ENCODE data around the gene F2.
"Not testable (repeated sequence)": the region's sequence is repeated elsewhere in the genome, so short reads cannot be mapped to it uniquely, and the experiment has no call there.

F2 gene

DNA sequence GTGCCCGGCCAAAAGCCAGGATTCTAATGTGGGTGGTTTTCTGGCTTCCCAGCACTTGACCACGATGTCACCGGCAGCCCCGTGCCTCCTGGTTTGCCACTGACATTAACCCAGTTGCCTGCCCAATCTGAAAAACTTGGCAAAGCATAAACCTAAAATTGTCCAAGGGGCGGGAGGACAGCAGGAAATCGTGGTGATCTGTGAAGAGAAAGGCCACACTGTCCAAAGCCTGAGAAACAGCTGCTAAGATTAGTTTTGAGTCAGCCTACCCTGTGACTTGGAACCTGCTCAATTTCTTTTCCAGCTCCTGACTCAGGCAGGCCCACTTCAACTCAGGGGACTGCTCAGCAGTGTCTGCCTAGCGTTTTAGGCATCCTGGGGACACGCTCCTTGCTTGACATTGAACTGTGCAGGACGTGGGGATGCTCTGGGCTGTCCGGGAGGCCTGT is 8.2 kb upstream of the F2 start:
- FAIRE-seq: no peak
- no peak for DNase-seq (ENCODE audit: insufficient read length, low spot score)
- TF ChIP-seq POLR2AphosphoS5 (IDR thresholded peaks at IDR 0.05; ENCODE audit: low read depth, low read length): no peak
- TF ChIP-seq PAX5 (IDR thresholded peaks at IDR 0.05; ENCODE audit: insufficient read depth, low read length, severe bottlenecking): no peak
- TF ChIP-seq TAF1 (IDR thresholded peaks at IDR 0.05; ENCODE audit: low read depth, low read length): no peak
- TF ChIP-seq SPI1 (IDR thresholded peaks at IDR 0.05; ENCODE audit: low read depth, low read length): no peak
- TF ChIP-seq POU2F2 (IDR thresholded peaks at IDR 0.05; ENCODE audit: low read depth, low read length): no peak
- no peak for TF ChIP-seq POLR2A (IDR thresholded peaks at IDR 0.05; ENCODE audit: low read depth, low read length)

DNA sequence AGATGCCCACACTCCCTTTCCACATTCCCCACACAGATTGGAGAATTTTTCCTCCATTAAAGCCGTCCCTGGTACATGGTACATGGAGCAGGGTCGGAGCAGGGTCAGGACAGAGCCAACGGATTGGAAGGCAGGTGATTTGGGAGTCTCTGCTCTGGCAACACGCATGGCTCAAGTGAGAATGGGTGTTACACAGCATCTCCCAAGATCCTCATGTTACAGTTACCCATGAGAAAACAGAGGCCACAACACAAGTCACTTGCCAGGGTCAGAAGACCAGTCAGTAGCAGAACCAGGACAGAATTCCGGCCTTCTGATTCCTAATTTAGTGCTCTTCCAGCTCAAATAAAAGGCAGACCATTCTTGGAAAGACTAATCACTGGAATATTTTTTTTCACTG is 7.7 kb upstream of the F2 start:
- FAIRE-seq: no peak
- DNase-seq (ENCODE audit: insufficient read length, low spot score): no peak
- TF ChIP-seq SPI1 (IDR thresholded peaks at IDR 0.05; ENCODE audit: low read depth, low read length): no peak
- no peak for TF ChIP-seq PAX5 (IDR thresholded peaks at IDR 0.05; ENCODE audit: insufficient read depth, low read length, severe bottlenecking)
- no peak for TF ChIP-seq POLR2AphosphoS5 (IDR thresholded peaks at IDR 0.05; ENCODE audit: low read depth, low read length)
- TF ChIP-seq POLR2A (IDR thresholded peaks at IDR 0.05; ENCODE audit: low read depth, low read length): no peak
- TF ChIP-seq TAF1 (IDR thresholded peaks at IDR 0.05; ENCODE audit: low read depth, low read length): no peak
- TF ChIP-seq POU2F2 (IDR thresholded peaks at IDR 0.05; ENCODE audit: low read depth, low read length): no peak

DNA sequence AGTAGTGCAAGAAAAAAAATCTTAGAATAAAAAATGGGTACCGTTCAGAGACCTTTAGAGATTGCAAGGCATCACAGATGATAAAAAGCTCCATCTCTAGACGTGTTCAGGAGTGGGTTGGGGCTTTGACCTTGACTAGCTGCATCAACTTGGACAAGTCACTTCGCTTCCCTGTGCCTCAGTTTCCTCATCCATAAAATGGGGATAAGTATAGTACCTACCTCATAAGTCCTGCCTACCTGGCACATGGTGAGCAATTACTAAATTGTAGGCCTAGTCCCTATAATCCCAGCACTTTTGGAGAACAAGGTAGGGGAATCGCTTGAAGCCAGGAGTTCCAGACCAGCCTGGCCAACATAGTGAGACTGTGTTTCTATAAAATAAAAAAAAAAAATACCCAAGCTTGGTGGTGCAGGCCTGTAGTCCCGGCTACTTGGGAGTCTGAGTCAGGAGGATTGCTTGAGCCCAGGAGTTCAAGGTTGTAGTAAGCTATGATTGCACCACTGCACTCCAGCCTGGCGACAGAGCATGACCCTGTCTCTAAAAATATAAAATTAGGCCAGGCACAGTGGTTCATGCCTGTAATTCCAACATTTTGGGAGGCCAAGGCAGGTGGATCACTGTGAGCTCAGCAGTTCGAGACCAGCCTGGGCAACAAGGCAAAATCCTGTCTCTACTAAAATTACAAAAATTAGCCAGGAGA is 6.0 kb upstream of the F2 start:
- FAIRE-seq: no peak
- TF ChIP-seq SPI1 (IDR thresholded peaks at IDR 0.05; ENCODE audit: low read depth, low read length): no peak
- no peak for TF ChIP-seq TAF1 (IDR thresholded peaks at IDR 0.05; ENCODE audit: low read depth, low read length)
- no peak for TF ChIP-seq POLR2AphosphoS5 (IDR thresholded peaks at IDR 0.05; ENCODE audit: low read depth, low read length)
- no peak for DNase-seq (ENCODE audit: insufficient read length, low spot score)

DNA sequence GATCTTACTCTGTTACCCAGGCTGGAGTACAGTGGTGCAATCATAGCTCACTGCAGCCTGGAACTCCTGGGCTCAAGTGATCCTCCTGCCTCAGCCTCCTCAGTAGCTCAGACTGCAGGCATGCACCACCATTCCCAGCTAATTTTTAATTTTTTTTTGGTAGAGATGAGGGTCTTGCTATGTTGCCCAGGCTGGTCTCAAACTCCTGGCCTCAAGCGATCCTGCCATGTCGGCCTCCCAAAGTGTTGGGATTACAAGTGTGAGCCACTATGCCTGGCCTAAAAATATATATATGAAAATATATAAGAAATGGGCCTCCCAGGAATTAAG is 1.2 kb upstream of the F2 start:
- DNase-seq (ENCODE audit: insufficient read length, low spot score); FAIRE-seq: not testable (repeated sequence)

DNA sequence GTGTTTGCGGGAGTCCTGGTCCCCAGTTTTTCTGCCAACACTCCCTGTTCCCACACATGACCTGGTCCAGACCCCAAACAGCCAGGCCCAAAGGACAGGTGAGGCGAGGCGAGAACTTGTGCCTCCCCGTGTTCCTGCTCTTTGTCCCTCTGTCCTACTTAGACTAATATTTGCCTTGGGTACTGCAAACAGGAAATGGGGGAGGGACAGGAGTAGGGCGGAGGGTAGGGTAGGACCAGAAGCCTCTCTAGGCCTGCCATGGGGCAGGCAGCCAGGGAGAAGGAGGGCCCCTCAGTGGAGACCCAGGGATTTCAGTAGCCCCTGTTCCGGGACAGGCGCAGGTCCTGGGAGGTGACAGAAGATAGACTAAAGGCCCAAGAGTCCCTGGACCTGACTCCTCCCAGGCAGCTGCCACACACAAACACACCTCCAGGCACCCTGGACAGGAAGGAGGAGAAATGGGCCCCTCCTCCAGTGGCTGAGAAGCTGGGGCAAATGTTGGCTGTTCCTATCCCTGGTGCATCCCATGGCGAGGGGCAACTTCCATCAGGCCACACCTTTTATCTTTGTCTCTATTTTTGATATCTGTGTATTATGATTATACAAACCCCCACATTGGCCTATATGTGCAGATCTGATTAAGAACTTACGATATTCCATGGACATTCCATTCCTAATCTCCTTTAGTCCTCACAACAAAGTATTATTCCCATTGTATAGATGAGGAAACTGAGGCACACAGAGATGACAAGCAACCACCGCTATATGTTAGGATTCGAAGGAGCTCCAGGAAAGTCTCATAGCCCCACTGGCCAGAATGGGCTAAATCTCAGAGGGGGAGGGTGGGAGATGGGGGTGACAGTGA is 626 bp upstream of the F2 start:
- FAIRE-seq: no peak
- TF ChIP-seq POU2F2 (IDR thresholded peaks at IDR 0.05; ENCODE audit: low read depth, low read length) (no peak), POLR2AphosphoS5 (IDR thresholded peaks at IDR 0.05; ENCODE audit: low read depth, low read length) (no peak), TAF1 (IDR thresholded peaks at IDR 0.05; ENCODE audit: low read depth, low read length) (no peak), POLR2A (IDR thresholded peaks at IDR 0.05; ENCODE audit: low read depth, low read length) (no peak), SPI1 (IDR thresholded peaks at IDR 0.05; ENCODE audit: low read depth, low read length) (no peak), PAX5 (IDR thresholded peaks at IDR 0.05; ENCODE audit: insufficient read depth, low read length, severe bottlenecking) (no peak)
- DNase-seq (ENCODE audit: insufficient read length, low spot score): no peak

DNA sequence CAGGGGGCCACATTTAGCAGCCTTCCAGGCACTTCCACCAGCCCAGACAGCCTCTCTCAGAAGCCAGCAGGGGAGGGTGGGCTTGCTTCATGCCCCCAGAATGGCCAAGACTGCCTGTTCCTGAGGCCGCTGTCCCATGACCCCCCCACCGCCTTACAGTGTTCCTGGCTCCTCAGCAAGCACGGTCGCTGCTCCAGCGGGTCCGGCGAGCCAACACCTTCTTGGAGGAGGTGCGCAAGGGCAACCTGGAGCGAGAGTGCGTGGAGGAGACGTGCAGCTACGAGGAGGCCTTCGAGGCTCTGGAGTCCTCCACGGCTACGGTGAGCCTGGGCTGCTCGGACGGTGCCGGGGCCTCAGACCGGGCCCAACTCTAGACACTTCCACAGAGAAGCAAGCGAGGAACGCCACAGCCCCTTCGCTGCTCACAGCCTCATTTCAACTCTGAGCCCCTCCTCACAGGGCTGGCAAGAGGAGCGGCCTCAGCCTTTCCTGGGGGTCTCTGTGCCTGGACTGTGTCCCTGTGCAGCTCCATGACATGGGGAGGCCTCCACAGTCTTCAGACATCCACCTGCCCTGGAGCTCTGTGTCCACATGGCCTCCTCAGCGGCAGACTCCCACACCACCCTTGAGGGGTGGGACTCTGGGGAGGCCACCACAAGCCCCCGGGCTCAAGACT is 668 bp downstream of the F2 start:
- DNase-seq (ENCODE audit: insufficient read length, low spot score) (no peak), FAIRE-seq (no peak)
- no peak for TF ChIP-seq TAF1 (IDR thresholded peaks at IDR 0.05; ENCODE audit: low read depth, low read length)
- no peak for TF ChIP-seq POLR2A (IDR thresholded peaks at IDR 0.05; ENCODE audit: low read depth, low read length)
- TF ChIP-seq SPI1 (IDR thresholded peaks at IDR 0.05; ENCODE audit: low read depth, low read length): no peak
- TF ChIP-seq POU2F2 (IDR thresholded peaks at IDR 0.05; ENCODE audit: low read depth, low read length): no peak

DNA sequence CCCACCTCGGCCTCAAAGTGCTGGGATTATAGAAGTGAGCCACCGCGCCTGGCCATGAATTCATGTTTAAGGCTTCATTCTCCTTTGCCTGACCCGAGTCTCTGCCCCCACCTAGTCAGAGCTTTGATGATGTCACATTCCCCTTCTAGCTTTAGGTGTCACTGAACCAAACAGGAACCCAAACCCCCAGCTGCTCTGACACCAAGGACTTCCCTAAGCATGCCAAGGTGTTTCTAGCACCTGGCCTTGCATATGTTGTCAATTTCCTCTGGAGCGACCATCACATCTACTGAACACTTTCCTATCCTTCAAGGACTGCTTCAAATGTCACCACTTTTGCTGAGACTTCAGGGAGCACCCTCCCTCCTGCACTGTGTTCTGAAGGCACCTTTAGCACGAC is 2.3 kb downstream of the F2 start:
- FAIRE-seq (no peak), DNase-seq (ENCODE audit: insufficient read length, low spot score) (no peak)
- TF ChIP-seq PAX5 (IDR thresholded peaks at IDR 0.05; ENCODE audit: insufficient read depth, low read length, severe bottlenecking): no peak
- no peak for TF ChIP-seq SPI1 (IDR thresholded peaks at IDR 0.05; ENCODE audit: low read depth, low read length)
- TF ChIP-seq TAF1 (IDR thresholded peaks at IDR 0.05; ENCODE audit: low read depth, low read length): no peak
- no peak for TF ChIP-seq POLR2AphosphoS5 (IDR thresholded peaks at IDR 0.05; ENCODE audit: low read depth, low read length)
- no peak for TF ChIP-seq POLR2A (IDR thresholded peaks at IDR 0.05; ENCODE audit: low read depth, low read length)
- no peak for TF ChIP-seq POU2F2 (IDR thresholded peaks at IDR 0.05; ENCODE audit: low read depth, low read length)

DNA sequence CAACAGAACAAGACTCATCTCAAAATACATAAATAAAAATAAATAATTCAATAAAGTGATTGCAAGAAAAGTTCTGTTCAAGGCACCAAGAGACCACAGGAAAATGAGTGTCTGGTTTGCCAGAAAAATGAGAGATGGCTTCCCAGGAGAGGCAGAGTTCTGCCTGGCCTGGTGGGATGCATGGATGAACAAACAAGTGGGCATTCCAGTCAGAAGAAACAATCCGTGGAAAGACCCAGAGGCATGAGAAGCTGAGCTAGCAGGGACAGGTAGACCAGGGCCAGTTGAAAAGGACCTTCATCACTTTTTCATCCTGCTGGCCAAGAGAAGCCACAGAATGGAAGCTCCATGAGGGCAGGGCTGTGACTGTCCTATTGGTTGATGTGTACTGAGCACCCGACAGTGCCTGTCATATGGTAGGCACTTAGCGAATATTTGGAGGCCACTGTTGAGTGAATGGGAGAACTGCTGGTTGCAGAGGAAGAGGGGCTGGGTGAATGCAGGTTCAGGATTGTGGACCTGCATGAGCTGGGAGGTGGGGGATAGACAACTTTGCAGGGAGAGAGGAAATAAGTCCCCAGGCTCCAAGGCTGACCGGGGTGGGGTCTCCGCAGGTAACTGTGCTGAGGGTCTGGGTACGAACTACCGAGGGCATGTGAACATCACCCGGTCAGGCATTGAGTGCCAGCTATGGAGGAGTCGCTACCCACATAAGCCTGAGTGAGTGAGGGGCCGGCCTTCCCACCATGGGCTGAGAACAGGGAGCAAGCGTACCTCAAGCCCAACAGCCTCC is 3.7 kb downstream of the F2 start:
- no peak for FAIRE-seq
- TF ChIP-seq PAX5 (IDR thresholded peaks at IDR 0.05; ENCODE audit: insufficient read depth, low read length, severe bottlenecking) (no peak), POLR2AphosphoS5 (IDR thresholded peaks at IDR 0.05; ENCODE audit: low read depth, low read length) (no peak), TAF1 (IDR thresholded peaks at IDR 0.05; ENCODE audit: low read depth, low read length) (no peak), SPI1 (IDR thresholded peaks at IDR 0.05; ENCODE audit: low read depth, low read length) (no peak)

DNA sequence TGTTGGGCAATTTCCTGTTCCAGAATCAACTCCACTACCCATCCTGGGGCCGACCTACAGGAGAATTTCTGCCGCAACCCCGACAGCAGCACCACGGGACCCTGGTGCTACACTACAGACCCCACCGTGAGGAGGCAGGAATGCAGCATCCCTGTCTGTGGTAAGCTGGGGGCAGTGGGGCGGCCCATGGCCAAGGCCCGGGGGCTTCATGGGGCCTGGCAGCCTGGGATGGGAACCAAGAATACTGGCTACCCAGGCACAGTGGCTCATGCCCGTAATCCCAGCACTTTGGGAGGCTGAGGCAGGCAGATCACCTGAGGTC is 4.3 kb downstream of the F2 start:
- DNase-seq (ENCODE audit: insufficient read length, low spot score) (no peak), FAIRE-seq (no peak)
- no peak for TF ChIP-seq POLR2A (IDR thresholded peaks at IDR 0.05; ENCODE audit: low read depth, low read length)
- TF ChIP-seq SPI1 (IDR thresholded peaks at IDR 0.05; ENCODE audit: low read depth, low read length): no peak
- TF ChIP-seq POLR2AphosphoS5 (IDR thresholded peaks at IDR 0.05; ENCODE audit: low read depth, low read length): no peak
- no peak for TF ChIP-seq PAX5 (IDR thresholded peaks at IDR 0.05; ENCODE audit: insufficient read depth, low read length, severe bottlenecking)
- TF ChIP-seq POU2F2 (IDR thresholded peaks at IDR 0.05; ENCODE audit: low read depth, low read length): no peak
- no peak for TF ChIP-seq TAF1 (IDR thresholded peaks at IDR 0.05; ENCODE audit: low read depth, low read length)

More for the DNA sequence above, 3.7 kb downstream of the F2 start:
- no peak for DNase-seq (ENCODE audit: insufficient read length, low spot score)
